Brain microvascular endothelial cell (primary cell): ENCODE measurements around the gene EXOC8.
A peak's percentile ranks its signal among the peaks of the same experiment; 100 is the strongest.

Source experiments
- DNase-seq: peaks from one replicate; pipeline ENCODE4 v3.0.0-alpha.2; 2020
- H3K27ac ChIP-seq: fragments of 250-450 bp; sonication (Bioruptor Pico); 2 replicates; pipeline ENCODE4 v1.5.1; 2020; ENCODE audit warnings: mild to moderate bottlenecking, moderate library complexity
- H3K27me3 ChIP-seq: fragments of 250-450 bp; sonication (Bioruptor Pico); replicated peaks from 2 replicates; pipeline ENCODE4 v1.5.1; 2020; ENCODE audit warnings: mild to moderate bottlenecking
- H3K36me3 ChIP-seq: fragments of 250-450 bp; sonication (Bioruptor Pico); replicated peaks from 2 replicates; pipeline ENCODE4 v1.5.1; 2020; ENCODE audit warnings: mild to moderate bottlenecking
- H3K4me3 ChIP-seq: 2 replicates; pipeline ENCODE4 v1.5.1; 2011; ENCODE audit warnings: low read depth, mild to moderate bottlenecking, control low read depth, low read length, moderate library complexity
- CTCF ChIP-seq: IDR thresholded peaks from 2 replicates; pipeline ENCODE4 v1.5.1; 2011; ENCODE audit warnings: low read depth, mild to moderate bottlenecking, moderate library complexity, low read length, control low read depth, inconsistent platforms; ENCODE audit errors: missing control alignments
- in situ Hi-C: cut with HindIII; loops from 2 replicates; pipeline ENCODE4 v1.10.0; 2017; ENCODE audit warnings: low sequenced_read_pairs, low pct_ligation_motif_present

The EXOC8 gene

GRCh38 chr1:231329483-231329882, 8.2 kb downstream of the EXOC8 start:
- DNase-seq = no peak
- no peak for TF ChIP-seq CTCF
- no peaks in the 10 kb centered on the region for H3K36me3 ChIP-seq
- H3K4me3 ChIP-seq = no peak overlapping the region
- H3K27me3 ChIP-seq = no peaks in the 10 kb centered on the region
- in situ Hi-C loops = no loop called here
- no peak overlapping the region for H3K27ac ChIP-seq

GRCh38 chr1:231327617-231328016, 10.0 kb downstream of the EXOC8 start:
- no peaks in the 10 kb centered on the region for H3K27me3 ChIP-seq
- no peaks in the 10 kb centered on the region for H3K36me3 ChIP-seq
- no peak for TF ChIP-seq CTCF
- DNase-seq = no peak
- no peak overlapping the region for H3K27ac ChIP-seq
- no peak overlapping the region for H3K4me3 ChIP-seq
- in situ Hi-C loops = no loop called here

GRCh38 chr1:231326248-231326647, 11.4 kb downstream of the EXOC8 start:
- no peak for DNase-seq
- Histone ChIP-seq H3K4me3 (no peak overlapping the region), H3K36me3 (no peaks in the 10 kb centered on the region), H3K27ac (no peak overlapping the region), H3K27me3 (no peaks in the 10 kb centered on the region)
- in situ Hi-C loops = no loop called here
- TF ChIP-seq CTCF = no peak

GRCh38 chr1:231324660-231325059, 13.0 kb downstream of the EXOC8 start:
- Histone ChIP-seq H3K27me3 (no peaks in the 10 kb centered on the region), H3K36me3 (no peaks in the 10 kb centered on the region), H3K4me3 (no peak overlapping the region), H3K27ac (no peak overlapping the region)
- TF ChIP-seq CTCF = no peak
- no peak for DNase-seq
- in situ Hi-C loops = no loop called here

- in situ Hi-C loops = no loop called here
- peak; percentile 26 for TF ChIP-seq CTCF
- no peaks in the 10 kb centered on the region for H3K36me3 ChIP-seq
- no peak overlapping the region for H3K27ac ChIP-seq
- H3K27me3 ChIP-seq = no peaks in the 10 kb centered on the region
- H3K4me3 ChIP-seq = no peak overlapping the region
- DNase-seq = no peak
Measured at GRCh38 chr1:231322880-231323530, 14.6 kb downstream of the EXOC8 start.

GRCh38 chr1:231319080-231319479, 18.6 kb downstream of the EXOC8 start:
- DNase-seq = no peak
- Histone ChIP-seq H3K27ac (no peak overlapping the region), H3K4me3 (no peak overlapping the region), H3K27me3 (no peaks in the 10 kb centered on the region), H3K36me3 (no peaks in the 10 kb centered on the region)
- no peak for TF ChIP-seq CTCF
- in situ Hi-C loops = no loop called here
